PFSK-1 (cell line): ENCODE data around the gene TACC3.

Source experiments
- FOXP2 ChIP-seq: optimal IDR thresholded peaks from 2 replicates; pipeline ENCODE3; 2011; ENCODE audit warnings: borderline replicate concordance, control low read depth, inconsistent platforms; ENCODE audit not compliant: insufficient read depth; ENCODE audit errors: extremely low read length, extremely low read depth
- POLR2AphosphoS5 ChIP-seq: IDR thresholded peaks from 2 replicates; pipeline ENCODE4 v1.6.1; 2012; ENCODE audit warnings: low read depth, mild to moderate bottlenecking, control low read depth, low read length, moderate library complexity
- REST ChIP-seq, 2 experiments: IDR thresholded peaks; 2 replicates each; pipeline versions ENCODE4 v1.6.1 to v1.8.0; 2011 to 2012; ENCODE audit warnings: low read depth in 2 of 2, low read length in 2 of 2, control low read depth in 1 of 2, inconsistent platforms in 1 of 2, mild to moderate bottlenecking in 1 of 2, moderate library complexity in 1 of 2; ENCODE audit not compliant: insufficient read depth in 1 of 2
- SIN3A ChIP-seq: IDR thresholded peaks from 2 replicates; pipeline ENCODE4 v1.6.1; 2012; ENCODE audit warnings: mild to moderate bottlenecking, low read length, moderate library complexity, borderline replicate concordance; ENCODE audit not compliant: insufficient read depth
- TAF1 ChIP-seq: IDR thresholded peaks from 2 replicates; pipeline ENCODE4 v1.6.1; 2012; ENCODE audit warnings: low read length, control low read depth, borderline replicate concordance; ENCODE audit not compliant: insufficient read depth

- TF ChIP-seq TAF1 (no peak), POLR2AphosphoS5 (no peak), REST (IDR thresholded peaks at IDR 0.05; ENCODE audit: insufficient read depth in 1 of 2, low read depth in 2 of 2, low read length in 2 of 2) (no peak), FOXP2 (no peak), SIN3A (no peak)
Observed at GRCh38 chr4:1766106-1767060, 45.1 kb downstream of the TACC3 start.
